Panc1 (cell line): Measurements from ENCODE around the gene SMAD7.

Experiments
- POLR2AphosphoS5 ChIP-seq: IDR thresholded peaks from 2 replicates; pipeline ENCODE4 v1.6.1; 2012; ENCODE audit warnings: mild to moderate bottlenecking, low read depth, low read length, moderate library complexity
- TCF7L2 ChIP-seq: IDR thresholded peaks from 2 replicates; pipeline ENCODE4 v1.6.1; 2011; ENCODE audit warnings: mild to moderate bottlenecking, low read depth, low read length, inconsistent platforms
- TF ChIP-seq, protein P1 (sequence below): fragments of 450-650 bp; IDR thresholded peaks from 2 replicates; pipeline ENCODE4 v1.5.1; 2017; ENCODE audit warnings: mild to moderate bottlenecking

DNA sequence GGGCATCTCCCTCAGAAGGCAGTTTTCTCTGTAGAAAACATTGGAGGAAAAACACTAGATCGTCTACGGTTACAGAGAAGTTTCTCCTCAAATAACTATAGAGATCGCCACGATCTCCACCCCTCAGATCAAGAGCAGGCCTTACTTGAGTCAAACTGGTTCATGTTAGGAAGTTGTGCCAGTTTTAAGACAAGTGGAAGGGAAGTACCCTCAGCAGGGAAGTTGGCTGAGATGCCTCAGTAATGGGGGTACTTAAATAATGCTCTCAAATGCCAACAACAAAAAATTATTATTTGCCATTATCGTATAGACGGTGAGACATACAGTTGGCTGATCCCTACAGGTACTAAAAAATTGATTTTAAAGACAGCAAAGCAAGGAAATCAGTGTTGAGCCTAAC is 8.2 kb upstream of the SMAD7 start:
- TF ChIP-seq POLR2AphosphoS5 (no peak), TCF7L2 (no peak)
- TF ChIP-seq, protein P1, sequence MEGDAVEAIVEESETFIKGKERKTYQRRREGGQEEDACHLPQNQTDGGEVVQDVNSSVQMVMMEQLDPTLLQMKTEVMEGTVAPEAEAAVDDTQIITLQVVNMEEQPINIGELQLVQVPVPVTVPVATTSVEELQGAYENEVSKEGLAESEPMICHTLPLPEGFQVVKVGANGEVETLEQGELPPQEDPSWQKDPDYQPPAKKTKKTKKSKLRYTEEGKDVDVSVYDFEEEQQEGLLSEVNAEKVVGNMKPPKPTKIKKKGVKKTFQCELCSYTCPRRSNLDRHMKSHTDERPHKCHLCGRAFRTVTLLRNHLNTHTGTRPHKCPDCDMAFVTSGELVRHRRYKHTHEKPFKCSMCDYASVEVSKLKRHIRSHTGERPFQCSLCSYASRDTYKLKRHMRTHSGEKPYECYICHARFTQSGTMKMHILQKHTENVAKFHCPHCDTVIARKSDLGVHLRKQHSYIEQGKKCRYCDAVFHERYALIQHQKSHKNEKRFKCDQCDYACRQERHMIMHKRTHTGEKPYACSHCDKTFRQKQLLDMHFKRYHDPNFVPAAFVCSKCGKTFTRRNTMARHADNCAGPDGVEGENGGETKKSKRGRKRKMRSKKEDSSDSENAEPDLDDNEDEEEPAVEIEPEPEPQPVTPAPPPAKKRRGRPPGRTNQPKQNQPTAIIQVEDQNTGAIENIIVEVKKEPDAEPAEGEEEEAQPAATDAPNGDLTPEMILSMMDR = no peak
